ENCODE results near the gene AADAT.
A peak's percentile ranks its signal among the peaks of the same experiment; 100 is the strongest.
"Not testable (repeated sequence)": the region's sequence is repeated elsewhere in the genome, so short reads cannot be mapped to it uniquely, and the experiment has no call there.

Gene AADAT

GRCh38 chr4:170089668-170090351, at the start of gene AADAT:
AADAT (minus strand) TSS chr4:170089956; CDS start chr4:170089690, 266 bp downstream.
- DNase-seq = no peak

- DNase-seq = peak; percentile 65
Observed at GRCh38 chr4:170138580-170139194, 48.9 kb upstream of the AADAT start.

GRCh38 chr4:170137927-170138326, 48.2 kb upstream of the AADAT start:
- no peak for DNase-seq

- no peak for DNase-seq
Observed at GRCh38 chr4:170137466-170137865, 47.7 kb upstream of the AADAT start.

- no peak for DNase-seq
Observed at GRCh38 chr4:170134821-170135220, 45.1 kb upstream of the AADAT start.

DNA sequence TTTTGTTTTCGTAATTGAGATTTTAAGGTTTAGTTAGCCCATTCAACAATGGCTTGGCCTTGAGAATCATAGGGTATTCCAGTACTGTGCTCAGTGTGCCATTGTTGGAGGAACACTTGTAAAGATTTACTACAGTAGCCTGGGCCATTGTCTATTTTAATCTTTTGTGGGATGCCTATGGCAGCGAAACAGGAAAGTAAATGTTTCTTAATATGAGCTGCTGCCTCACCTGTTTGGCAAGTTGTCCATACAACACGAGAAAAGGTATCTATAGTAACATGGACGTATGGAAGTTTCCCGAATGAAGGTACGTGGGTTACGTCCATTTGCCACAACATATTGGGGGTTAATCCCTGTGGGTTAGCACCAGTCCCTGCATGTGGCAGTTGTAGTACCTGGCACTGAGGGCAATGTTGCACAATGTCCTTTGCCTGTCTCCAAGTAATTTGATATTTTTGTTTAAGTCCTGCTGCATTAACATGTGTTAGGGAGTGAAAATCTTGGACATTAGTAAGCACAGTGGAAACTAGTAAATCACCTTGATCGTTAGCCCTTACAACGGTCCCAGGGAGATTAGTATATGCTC, 38.6 kb upstream of the AADAT start:
- no peak for DNase-seq

DNA sequence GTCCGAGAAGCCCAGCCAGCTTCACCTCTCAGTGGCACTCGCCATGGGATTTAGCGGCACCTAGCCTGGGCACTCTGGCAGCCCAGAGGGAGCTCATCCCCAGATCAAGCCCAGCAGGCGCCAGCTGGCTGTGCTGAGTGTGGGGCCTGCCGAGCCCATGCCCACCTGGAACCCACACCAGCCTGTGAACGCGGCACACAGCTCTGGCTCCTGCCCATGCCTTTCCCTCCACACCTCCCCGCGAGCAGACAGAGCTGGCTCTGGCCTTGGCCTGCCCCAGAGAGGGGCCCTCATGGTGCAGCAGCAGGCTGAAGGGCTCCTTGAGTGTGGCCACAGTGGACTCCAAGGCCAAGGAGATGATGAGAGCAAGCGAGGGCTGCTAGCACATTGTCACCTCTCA, 38.0 kb upstream of the AADAT start:
- no peak for DNase-seq

DNA sequence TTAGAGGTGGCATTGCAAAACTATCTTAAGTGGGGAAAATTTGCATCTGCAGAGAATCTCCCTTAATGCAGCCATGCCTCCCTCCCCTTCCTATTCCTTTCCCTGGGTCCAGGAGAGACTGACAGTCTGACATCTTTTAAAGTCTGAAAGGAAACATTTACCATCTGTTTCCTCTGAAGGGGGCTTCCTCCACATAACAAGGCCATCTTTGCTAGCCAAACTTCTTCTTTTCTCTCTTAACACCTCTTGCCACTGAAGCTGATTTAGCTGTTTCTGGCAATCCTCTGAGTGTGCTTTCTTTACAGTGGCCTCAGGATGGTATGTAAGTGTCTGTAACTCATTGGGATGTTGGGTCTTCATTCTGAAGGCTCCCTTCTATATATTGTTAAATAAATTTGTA, 34.6 kb upstream of the AADAT start:
- DNase-seq = no peak

- DNase-seq = no peak
Observed at GRCh38 chr4:170122252-170122651, 32.5 kb upstream of the AADAT start.

DNA sequence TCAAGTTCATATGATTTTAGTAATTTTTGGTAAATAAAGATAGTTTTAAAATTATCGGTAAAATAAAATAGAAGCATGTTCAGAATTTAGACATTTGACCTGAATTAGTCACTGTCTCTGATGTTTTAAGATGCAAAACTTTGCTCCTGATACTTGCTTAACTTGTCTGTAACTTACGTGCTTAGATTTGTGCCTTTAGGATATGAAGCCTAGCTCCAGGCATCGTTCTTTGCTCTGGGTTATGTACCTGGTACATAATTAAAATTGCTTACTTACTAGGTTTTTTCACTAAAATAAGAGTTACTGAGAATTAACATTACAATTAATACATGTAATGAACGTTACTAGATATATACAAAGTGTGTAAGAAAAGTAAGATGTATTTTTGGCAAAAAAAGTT, 24.9 kb upstream of the AADAT start:
- no peak for DNase-seq

DNA sequence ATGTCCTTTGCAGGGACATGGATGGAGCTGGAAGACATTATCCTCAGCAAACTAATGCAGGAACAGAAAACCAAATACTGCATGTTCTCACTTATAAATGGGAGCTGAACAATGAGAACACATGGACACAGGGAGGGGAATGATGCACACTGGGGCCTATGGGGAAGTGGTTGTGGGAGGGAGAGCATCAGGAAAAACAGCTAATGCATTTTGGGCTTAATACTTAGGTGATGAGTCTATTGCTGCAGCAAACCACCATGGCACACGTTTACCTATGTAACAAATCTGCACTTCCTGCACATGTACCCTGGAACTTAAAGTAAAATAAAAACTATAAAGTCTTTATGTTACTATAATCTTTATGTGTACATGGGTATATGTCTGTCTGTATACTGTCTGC, 24.4 kb upstream of the AADAT start:
- DNase-seq = not testable (repeated sequence)

- no peak for DNase-seq
Observed at GRCh38 chr4:170111546-170111945, 21.8 kb upstream of the AADAT start.

GRCh38 chr4:170111085-170111484, 21.3 kb upstream of the AADAT start:
- DNase-seq = no peak

GRCh38 chr4:170110285-170110672, 20.5 kb upstream of the AADAT start:
- DNase-seq = no peak

GRCh38 chr4:170109586-170110284, 20.0 kb upstream of the AADAT start:
- no peak for DNase-seq

- DNase-seq = no peak
Observed at GRCh38 chr4:170106900-170107299, 17.1 kb upstream of the AADAT start.

DNA sequence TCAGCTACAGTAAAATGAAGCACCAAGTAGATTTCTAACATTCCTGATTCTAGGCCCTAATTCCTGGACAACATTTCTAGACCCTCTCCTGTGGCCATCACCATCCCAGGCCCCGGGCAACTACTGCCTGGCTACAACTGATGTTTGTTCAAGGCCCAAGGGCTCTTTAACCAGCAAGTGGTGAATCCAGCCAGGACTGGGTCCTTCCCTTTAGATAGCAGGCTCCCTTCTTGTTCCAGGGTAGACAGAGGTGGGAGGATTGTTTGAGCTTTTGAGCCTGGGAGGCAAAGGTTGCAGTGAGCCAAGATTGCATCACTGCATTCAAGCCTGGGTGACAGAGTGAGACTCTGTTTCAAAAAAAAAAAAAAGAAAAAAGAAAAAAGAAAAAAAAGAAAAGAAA, 12.7 kb upstream of the AADAT start:
- DNase-seq = no peak

DNA sequence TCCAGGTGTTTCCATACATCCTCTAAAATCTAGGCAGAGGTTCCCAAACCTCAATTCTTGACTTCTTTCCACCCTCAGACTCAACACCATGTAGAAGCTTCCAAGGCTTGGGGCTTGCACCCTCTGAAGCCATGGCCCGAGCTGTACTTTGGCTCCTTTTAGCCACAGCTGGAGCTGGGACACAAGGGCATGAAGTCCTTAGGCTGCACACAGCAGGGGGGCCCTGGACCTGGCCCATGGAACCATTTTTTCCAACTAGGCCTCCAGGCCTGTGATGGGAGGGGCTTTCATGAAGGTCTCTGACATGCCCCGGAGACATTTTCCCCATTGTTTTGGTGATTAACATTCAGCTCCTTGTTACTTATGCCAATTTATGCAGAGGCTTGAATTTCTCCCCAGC, 8.4 kb upstream of the AADAT start:
- not testable (repeated sequence) for DNase-seq

DNA sequence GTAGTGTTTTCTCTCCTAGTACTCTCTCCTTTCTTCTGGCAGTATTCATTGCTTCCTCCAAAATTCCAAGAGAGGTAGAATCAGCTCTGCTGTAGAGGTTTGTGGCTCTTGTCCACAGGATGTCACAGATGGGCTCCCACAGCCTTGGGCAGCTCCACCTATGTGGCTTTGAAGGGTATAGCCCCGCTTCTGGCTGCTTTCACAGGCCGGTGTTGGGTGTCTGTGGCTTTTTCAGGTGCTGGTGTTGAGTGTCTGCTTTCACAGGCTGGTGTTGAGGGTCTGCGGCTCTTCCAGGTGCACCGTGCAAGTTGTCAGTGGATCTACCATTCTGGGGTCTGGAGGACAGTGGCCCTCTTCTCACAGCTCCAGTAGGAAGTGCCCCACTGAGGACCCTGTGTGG, 7.9 kb upstream of the AADAT start:
- DNase-seq = no peak

GRCh38 chr4:170093973-170094535, 4.3 kb upstream of the AADAT start:
- DNase-seq = no peak

GRCh38 chr4:170091069-170091696, 1.4 kb upstream of the AADAT start:
- DNase-seq = no peak

DNA sequence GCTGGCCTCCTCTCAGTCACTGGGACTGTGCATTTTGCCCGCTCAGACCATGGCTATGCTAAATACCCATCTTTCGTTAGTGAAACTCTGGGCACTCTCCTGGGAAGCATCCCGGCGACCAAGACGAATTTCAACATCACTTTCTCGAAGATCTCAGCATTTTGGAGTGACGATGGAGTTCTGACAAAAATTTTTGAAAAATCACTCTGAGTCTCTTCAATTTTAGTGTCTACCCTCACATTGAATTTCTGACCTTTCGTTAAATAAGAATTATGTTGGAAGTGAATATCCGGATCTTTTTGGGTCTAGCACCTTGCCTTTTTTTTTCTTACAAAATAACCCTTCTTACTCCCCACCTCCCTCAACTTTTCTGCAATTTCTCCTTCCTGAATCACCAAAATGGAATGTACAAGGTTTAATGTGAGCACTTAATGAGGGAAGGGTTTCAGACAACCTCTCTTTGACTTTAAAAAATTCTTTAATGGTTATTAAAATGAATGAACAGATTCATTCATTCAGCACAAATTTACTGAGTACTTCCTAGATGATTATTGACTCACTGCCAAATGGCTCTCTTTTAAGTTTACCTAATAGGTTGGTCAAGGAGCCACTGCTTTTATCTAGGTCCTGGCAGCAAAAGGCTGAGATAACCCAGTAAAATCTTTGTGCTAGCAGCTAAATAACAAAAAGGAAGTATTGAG, 746 bp upstream of the AADAT start:
- no peak for DNase-seq
